ENCODE measurements around the gene LARGE1.

Gene LARGE1

DNA sequence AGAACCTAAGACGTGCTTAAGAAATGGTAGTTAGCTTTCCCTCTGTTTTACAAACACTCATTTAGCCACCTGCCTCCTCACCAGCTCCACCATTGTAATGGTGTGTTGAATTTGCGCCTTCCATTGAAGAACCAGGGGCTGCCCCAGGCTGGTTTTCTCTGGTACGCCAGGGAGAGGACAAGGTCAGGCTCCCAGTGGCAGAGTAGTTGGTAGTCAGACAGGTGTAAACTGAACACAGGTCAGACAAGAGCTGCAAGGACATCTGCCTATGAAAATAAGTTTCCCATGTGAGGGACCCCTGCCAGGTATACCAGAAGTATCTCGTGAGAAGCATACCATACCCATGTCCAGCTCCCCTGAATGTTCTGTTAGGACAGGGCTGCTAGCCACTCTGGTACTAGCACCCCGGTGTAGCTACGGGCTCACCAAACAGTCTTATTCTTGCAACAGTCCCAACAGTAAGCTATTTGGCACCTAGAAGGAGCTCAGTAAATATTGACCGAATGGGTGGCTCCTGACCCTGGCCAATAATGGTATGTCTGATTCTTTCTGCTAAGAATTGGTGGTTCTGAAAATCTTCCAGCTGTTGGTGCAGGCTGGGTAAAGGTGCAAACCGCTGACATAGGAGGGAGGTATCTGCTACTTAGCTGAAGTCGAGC, 359.0 kb downstream of the LARGE1 start:
- no peak for DNase-seq (ENCODE audit: low read depth)

GRCh38 chr22:33557836-33558235, 362.4 kb downstream of the LARGE1 start:
- DNase-seq (ENCODE audit: low read depth), result no peak

- DNase-seq (ENCODE audit: low read depth), result no peak
Measured at GRCh38 chr22:33555814-33556522, 364.3 kb downstream of the LARGE1 start.

DNA sequence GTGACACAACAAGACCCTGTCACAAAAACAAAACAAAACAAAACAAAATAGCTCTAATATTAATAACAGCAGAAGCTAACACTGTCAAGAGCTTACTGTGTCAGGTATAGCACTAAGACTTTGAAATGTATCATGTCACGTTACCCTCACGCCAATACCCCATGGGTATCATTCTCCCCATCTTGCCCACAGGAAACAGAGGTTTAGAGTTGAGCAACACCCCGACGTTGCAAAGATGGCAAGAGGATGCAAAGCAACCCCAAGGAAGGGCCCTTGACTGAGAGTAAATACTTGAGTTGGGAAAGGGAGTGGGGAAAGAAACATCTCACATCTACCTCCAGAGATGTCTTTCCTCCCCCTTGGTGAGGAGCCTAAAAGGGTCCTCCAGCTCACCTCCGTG, 366.8 kb downstream of the LARGE1 start:
- DNase-seq (ENCODE audit: low read depth), result no peak

DNA sequence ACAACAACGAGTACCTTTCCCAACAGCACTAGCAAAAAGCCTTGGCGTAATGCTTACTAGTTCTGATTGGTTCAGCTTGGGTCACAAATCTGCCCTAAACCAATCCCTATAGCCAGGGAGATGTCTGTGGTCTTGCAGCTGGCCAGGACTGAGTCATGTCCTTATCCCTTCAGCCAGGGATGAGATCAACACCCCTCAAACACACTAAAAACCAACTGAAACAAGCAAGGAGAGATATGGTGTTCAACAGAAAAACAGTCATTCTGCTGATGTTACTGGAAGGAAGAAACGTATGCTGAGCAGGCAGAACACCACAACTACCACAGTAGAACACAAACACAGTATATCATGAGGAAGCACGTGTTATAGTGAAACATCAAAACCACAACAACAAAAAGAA, 375.6 kb downstream of the LARGE1 start:
- DNase-seq (ENCODE audit: low read depth), result no peak

DNA sequence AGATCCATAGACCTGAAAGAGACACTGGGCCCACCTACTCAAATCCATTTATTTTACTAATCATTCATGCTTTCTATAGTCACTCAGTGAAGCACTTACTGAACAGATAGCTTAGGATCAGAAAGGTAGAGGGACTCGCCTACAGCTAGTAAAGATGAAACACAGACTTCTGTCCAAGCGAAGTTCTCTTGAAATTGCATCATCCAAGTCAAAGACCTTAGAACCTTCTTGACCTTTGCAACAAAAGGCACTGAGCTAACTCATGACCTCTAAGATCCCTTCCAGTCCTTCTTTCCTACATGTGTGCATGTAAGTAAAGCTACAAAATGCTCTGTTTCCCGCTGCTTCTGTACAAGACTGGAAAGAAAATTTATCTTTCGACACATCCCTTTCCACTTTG, 377.6 kb downstream of the LARGE1 start:
- no peak for DNase-seq (ENCODE audit: low read depth)

- no peak for DNase-seq (ENCODE audit: low read depth)
Measured at GRCh38 chr22:33542153-33542552, 378.1 kb downstream of the LARGE1 start.

DNA sequence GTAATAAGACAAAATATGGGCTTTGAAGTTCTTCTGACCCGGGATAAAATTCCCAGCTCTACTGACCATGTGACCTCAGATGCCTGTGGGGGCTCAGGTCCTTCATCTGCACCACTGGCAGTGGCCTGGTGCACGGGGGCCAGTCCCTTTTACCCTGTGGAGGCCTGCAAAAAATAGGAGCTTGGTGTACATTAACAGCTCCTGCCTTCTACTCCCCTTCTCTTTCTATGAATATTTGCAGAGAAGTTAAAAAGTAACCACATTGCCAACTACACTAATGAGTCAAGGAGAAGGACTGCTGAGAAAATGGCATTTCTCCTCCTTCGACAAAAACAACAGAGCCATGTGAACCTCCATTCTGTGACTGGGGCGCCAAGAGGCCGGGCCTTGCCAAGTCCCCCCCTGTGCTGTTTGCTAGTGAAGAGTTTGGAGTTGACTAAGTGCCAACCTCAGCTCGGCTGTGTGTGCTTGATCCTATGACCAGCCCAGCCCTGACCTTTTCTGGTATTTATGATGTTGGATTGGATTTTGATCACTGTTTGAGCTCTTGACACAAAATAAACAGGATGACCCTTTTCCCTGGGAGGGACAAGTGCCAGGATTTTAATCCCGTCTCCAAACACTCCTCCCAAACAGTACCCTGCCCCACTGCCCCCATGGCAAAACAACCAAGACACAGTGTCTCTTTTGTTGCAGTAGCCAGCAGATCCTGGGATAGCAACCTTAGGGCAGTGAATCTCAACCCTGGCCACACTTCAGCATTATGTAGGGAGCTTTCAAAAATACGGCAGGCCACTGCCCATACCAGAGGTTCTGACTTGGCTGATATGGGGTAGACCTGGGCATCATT, 380.1 kb downstream of the LARGE1 start:
- no peak for DNase-seq (ENCODE audit: low read depth)

GRCh38 chr22:33539202-33539901, 380.9 kb downstream of the LARGE1 start:
- no peak for DNase-seq (ENCODE audit: low read depth)

DNA sequence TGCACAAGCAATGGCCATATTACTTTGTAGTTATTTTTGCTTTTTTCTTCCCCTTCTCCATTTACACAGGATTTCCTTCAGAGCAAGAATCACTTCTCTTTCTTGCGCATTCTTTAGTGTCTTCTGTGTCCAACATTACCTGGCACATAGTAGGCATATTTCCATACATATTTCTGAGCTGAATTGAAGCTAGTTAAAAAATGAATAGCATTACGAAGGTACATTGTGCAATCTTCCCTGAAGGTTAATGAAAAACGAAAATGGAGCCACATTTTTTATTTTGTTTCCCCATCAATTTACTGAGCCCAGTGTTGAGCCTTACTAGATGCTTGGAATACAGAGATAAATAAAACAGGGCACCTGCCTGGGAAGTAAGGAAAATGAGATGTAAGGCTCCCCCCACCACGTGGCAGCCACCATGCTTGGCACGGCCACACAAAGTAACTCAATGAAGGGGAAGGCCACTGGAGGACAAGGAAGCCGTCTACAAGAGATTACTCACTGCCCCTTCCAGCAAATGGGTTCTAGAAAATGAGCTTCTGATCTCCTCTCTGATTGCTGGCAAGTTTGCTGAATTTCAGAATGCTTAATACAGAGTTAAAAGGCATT, 381.9 kb downstream of the LARGE1 start:
- no peak for DNase-seq (ENCODE audit: low read depth)

DNA sequence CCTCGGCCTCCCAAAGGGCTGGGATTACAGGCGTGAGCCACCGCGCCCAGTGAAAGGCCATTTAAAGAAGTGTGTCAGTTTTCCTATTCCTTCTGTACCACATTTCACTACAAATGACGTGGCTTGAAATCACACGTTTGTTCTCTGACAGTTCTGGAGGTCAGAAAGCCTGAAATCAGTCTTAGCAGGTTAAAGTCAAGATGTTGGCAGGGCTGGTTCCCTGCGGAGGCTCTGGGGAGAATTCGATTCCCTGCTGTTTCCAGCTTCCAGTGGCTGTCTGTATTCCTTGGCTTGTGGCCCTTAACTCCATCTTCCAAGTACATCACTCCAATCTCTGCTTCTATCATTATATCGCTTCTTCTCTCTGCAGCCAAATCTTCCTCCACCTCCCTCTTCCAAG, 383.2 kb downstream of the LARGE1 start:
- DNase-seq (ENCODE audit: low read depth), result no peak

GRCh38 chr22:33535937-33536875, 384.1 kb downstream of the LARGE1 start:
- DNase-seq (ENCODE audit: low read depth), result no peak

DNA sequence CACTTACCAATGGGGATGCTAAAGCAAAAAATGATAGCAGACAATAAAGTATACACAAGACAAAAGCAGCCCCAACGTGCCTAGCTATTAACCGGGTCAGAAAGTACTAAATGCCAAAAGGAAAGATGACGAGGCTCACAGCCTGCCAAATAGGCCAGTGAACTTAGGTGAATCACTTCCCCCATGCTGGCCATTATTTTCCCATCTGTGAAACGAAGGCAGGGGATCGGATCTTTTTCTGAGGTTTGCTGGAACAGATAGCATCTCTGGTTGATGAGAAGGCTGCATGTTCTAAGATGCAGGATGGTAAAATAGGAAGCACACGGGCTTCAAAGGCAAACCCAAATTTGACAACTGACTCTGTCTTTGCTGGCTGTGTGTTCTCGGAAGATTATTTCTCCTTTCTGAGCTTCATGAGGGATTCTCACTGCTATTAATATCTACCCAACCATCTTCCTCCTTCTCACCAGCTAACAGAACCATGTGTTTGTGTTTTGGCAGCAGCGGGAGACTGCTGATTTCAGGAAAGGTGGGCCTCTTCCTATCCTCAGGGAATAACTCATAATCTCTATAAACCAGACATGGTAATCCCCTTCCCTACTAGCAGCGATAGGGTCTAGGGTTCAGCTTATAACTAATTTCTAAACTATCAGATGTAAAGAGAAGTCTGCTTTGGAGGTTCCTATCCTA, 390.7 kb downstream of the LARGE1 start:
- DNase-seq (ENCODE audit: low read depth), result no peak

GRCh38 chr22:33528183-33528582, 392.1 kb downstream of the LARGE1 start:
- no peak for DNase-seq (ENCODE audit: low read depth)

- DNase-seq (ENCODE audit: low read depth), result no peak
Measured at GRCh38 chr22:33526434-33527107, 393.7 kb downstream of the LARGE1 start.

- DNase-seq (ENCODE audit: low read depth), result no peak
Measured at GRCh38 chr22:33524511-33525260, 395.6 kb downstream of the LARGE1 start.

- DNase-seq (ENCODE audit: low read depth), result no peak
Measured at GRCh38 chr22:33521879-33522665, 398.2 kb downstream of the LARGE1 start.
